H9 (cell line): ENCODE measurements around the gene ENG. TPM values are rescaled to one million over a fixed set of nuclear protein-coding genes. Genes with fewer than 3 reads are reported as not detected.

Source experiments
- DNase-seq: peaks from one replicate; pipeline ENCODE4 v3.0.0-alpha.2; 2017
- H2AFZ ChIP-seq: one replicate; pipeline ENCODE4 v1.6.1; 2013; ENCODE audit warnings: mild to moderate bottlenecking, low read length, control low read depth, moderate library complexity
- H2AK5ac ChIP-seq: 2 replicates; pipeline ENCODE4 v1.6.1; 2013; ENCODE audit warnings: low read length, control low read depth, mixed read lengths; ENCODE audit not compliant: insufficient read length
- H2BK120ac ChIP-seq: one replicate; pipeline ENCODE4 v1.6.1; 2013; ENCODE audit warnings: low read depth, mild to moderate bottlenecking, low read length, control low read depth, inconsistent platforms; ENCODE audit not compliant: poor library complexity, severe bottlenecking
- H2BK12ac ChIP-seq: 2 replicates; pipeline ENCODE4 v1.6.1; 2013; ENCODE audit warnings: low read length, control low read depth, mixed read lengths, low read depth; ENCODE audit not compliant: insufficient read length
- H2BK15ac ChIP-seq: 2 replicates; pipeline ENCODE4 v1.6.1; 2013; ENCODE audit warnings: low read depth, low read length, control low read depth
- H2BK20ac ChIP-seq: one replicate; pipeline ENCODE4 v1.6.1; 2013; ENCODE audit warnings: low read depth, mild to moderate bottlenecking, low read length, control low read depth, inconsistent platforms; ENCODE audit not compliant: poor library complexity, severe bottlenecking
- H2BK5ac ChIP-seq: 2 replicates; pipeline ENCODE4 v1.6.1; 2013; ENCODE audit warnings: low read length, control low read depth, mixed read lengths; ENCODE audit not compliant: insufficient read length
- H3K14ac ChIP-seq: 2 replicates; pipeline ENCODE4 v1.6.1; 2013; ENCODE audit warnings: low read length, control low read depth; ENCODE audit not compliant: insufficient read depth
- H3K18ac ChIP-seq: 2 replicates; pipeline ENCODE4 v1.6.1; 2013; ENCODE audit warnings: low read depth, mild to moderate bottlenecking, mixed read lengths, low read length, control low read depth; ENCODE audit not compliant: insufficient read length
- H3K23ac ChIP-seq: 2 replicates; pipeline ENCODE4 v1.6.1; 2013; ENCODE audit warnings: low read length, control low read depth, mixed read lengths, low read depth; ENCODE audit not compliant: insufficient read length
- H3K23me2 ChIP-seq: 2 replicates; pipeline ENCODE4 v1.6.1; 2013; ENCODE audit warnings: low read depth, mild to moderate bottlenecking, mixed read lengths, low read length, control low read depth; ENCODE audit not compliant: insufficient read length, poor library complexity, severe bottlenecking
- H3K27ac ChIP-seq: 2 replicates; pipeline ENCODE4 v1.5.1; 2013; ENCODE audit warnings: low read length, control low read depth, mixed read lengths, low read depth; ENCODE audit not compliant: insufficient read length
- H3K27me3 ChIP-seq: 2 replicates; pipeline ENCODE4 v1.6.1; 2013; ENCODE audit warnings: low read length, control low read depth, inconsistent platforms; ENCODE audit not compliant: insufficient read depth
- H3K4ac ChIP-seq: 2 replicates; pipeline ENCODE4 v1.6.1; 2013; ENCODE audit warnings: low read depth, mild to moderate bottlenecking, control low read depth, inconsistent platforms, low read length, moderate library complexity
- H3K4me1 ChIP-seq: 2 replicates; pipeline ENCODE4 v1.6.1; 2013; ENCODE audit warnings: low read length, control low read depth, inconsistent platforms; ENCODE audit not compliant: insufficient read depth
- H3K4me2 ChIP-seq: 2 replicates; pipeline ENCODE4 v1.6.1; 2013; ENCODE audit warnings: low read length, control low read depth, mixed read lengths; ENCODE audit not compliant: insufficient read length, insufficient read depth
- H3K56ac ChIP-seq: 2 replicates; pipeline ENCODE4 v1.6.1; 2013; ENCODE audit warnings: low read depth, mild to moderate bottlenecking, mixed read lengths, low read length, control low read depth; ENCODE audit not compliant: insufficient read length
- H3K79me1 ChIP-seq: 2 replicates; pipeline ENCODE4 v1.6.1; 2013; ENCODE audit warnings: low read depth, mild to moderate bottlenecking, moderate library complexity, low read length, control low read depth, inconsistent platforms; ENCODE audit not compliant: insufficient read depth, poor library complexity, severe bottlenecking
- H3K79me2 ChIP-seq: 2 replicates; pipeline ENCODE4 v1.6.1; 2013; ENCODE audit warnings: low read length, control low read depth, inconsistent platforms; ENCODE audit not compliant: insufficient read depth
- H3K9ac ChIP-seq: 2 replicates; pipeline ENCODE4 v1.6.1; 2013; ENCODE audit warnings: low read length, control low read depth, mixed read lengths; ENCODE audit not compliant: insufficient read length; ENCODE audit errors: extremely low read depth
- H3K9me3 ChIP-seq: one replicate; pipeline ENCODE4 v1.6.1; 2013; ENCODE audit warnings: low read depth, low read length, inconsistent platforms; ENCODE audit not compliant: control insufficient read depth
- H3T11ph ChIP-seq: one replicate; pipeline ENCODE4 v1.6.1; 2013; ENCODE audit warnings: mild to moderate bottlenecking, low read length, control low read depth, inconsistent platforms
- H4K20me1 ChIP-seq: one replicate; pipeline ENCODE4 v1.6.1; 2013; ENCODE audit not compliant: control insufficient read depth, insufficient read length, insufficient read depth
- H4K5ac ChIP-seq: 2 replicates; pipeline ENCODE4 v1.6.1; 2013; ENCODE audit warnings: low read depth, mild to moderate bottlenecking, mixed read lengths, low read length, control low read depth; ENCODE audit not compliant: insufficient read length
- H4K8ac ChIP-seq: replicated peaks from 2 replicates; pipeline ENCODE4 v1.6.1; 2013; ENCODE audit warnings: low read length, control low read depth, mixed read lengths, low read depth; ENCODE audit not compliant: insufficient read length
- H4K91ac ChIP-seq: 2 replicates; pipeline ENCODE4 v1.6.1; 2013; ENCODE audit warnings: low read depth, mild to moderate bottlenecking, moderate library complexity, mixed read lengths, low read length, control low read depth; ENCODE audit not compliant: insufficient read length
- H3K27ac Mint-ChIP-seq, 3 experiments: 2 replicates in 2 of 3; 3 replicates in 1 of 3; pipeline ENCODE4 v1.8.0; 2020 to 2021; ENCODE audit warnings: mixed read lengths in 3 of 3, mild to moderate bottlenecking in 1 of 3, moderate library complexity in 1 of 3
- H3K27me3 Mint-ChIP-seq: 2 replicates; pipeline ENCODE4 v1.8.0; 2021; ENCODE audit warnings: low read depth, mild to moderate bottlenecking, moderate library complexity, mixed read lengths
- H3K36me3 Mint-ChIP-seq, 3 experiments: 2 replicates in 2 of 3; 3 replicates in 1 of 3; pipeline ENCODE4 v1.8.0; 2020 to 2021; ENCODE audit warnings: low read depth in 3 of 3, mixed read lengths in 3 of 3; ENCODE audit not compliant: insufficient read depth in 1 of 3
- H3K4me1 Mint-ChIP-seq, 2 experiments: 2 replicates each; pipeline ENCODE4 v1.8.0; 2020; ENCODE audit warnings: mixed read lengths in 2 of 2
- H3K4me3 Mint-ChIP-seq, 2 experiments: 2 replicates in 1 of 2; 3 replicates in 1 of 2; pipeline ENCODE4 v1.8.0; 2020 to 2021; ENCODE audit warnings: mild to moderate bottlenecking in 2 of 2, mixed read lengths in 2 of 2, moderate library complexity in 1 of 2
- H3K9me3 Mint-ChIP-seq, 2 experiments: 2 replicates in 1 of 2; 3 replicates in 1 of 2; pipeline ENCODE4 v1.8.0; 2020; ENCODE audit warnings: mild to moderate bottlenecking in 2 of 2, mixed read lengths in 2 of 2, moderate library complexity in 1 of 2
- CTCF ChIP-seq: fragments of 200-600 bp; sonication (generic); conservative IDR thresholded peaks from 3 replicates; pipeline ENCODE4 v1.8.0; 2021; ENCODE audit warnings: antibody characterized with exemption, mild to moderate bottlenecking
- WGBS: extraction: QIAGEN DNeasy Blood & Tissue Kit; methylation state at CpG from one replicate; pipeline ENCODE4 v1.1.7; 2013; ENCODE audit warnings: missing lambda C conversion rate, low lambda C conversion rate, mixed read lengths; ENCODE audit not compliant: insufficient read length; ENCODE audit errors: extremely low coverage; 5-methylcytosine and 5-hydroxymethylcytosine counted together
- total RNA-seq: library from RNA; stranded (reverse); gene quantifications from 2 replicates; pipeline ENCODE4 v1.2.1, GENCODE V29; 2021

The ENG gene
- total RNA-seq, 1 experiment from 2014 or later, result 2.1 TPM

DNA sequence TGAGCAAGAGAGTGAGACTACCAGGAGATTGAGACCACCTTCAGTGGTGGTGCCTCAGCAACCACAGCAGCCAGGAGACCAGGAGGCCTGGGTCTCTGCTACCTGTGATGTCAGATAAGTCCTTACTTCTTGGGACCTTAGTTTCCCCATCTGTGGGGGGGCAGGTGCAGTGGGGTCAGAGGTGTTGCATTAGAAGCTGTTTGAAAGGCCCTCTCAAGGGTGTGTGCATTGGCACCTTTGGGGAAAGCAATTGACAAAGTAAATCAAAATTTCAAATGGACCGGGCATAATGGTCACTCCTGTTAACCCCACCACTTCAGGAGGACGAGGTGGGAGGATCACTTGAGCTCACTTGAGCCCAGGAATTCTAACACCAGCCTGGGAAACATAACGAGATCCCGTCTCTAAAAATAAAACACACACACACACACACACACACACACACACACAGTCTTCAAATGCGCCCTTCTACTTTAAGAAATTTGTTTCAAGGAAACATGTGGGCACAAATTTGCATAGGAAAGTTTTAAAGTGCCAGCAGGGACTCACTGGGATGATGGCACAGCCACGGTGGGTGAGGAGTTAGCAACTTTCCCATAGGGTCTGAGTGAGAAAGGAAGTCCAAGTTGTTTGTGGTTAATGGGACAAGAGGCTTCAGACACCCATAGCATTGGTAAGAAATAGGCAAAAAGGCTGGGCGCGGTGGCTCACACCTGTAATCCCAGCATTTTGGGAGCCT, 24.4 kb upstream of the ENG start:
- Histone ChIP-seq H3T11ph (no peak overlapping the region), H2BK15ac (no peak overlapping the region), H3K18ac (no peak overlapping the region), H3K23me2 (peaks cover 12% of the 10 kb centered on the region), H2AFZ (no peak overlapping the region), H3K79me2 (no peaks in the 10 kb centered on the region), H4K91ac (no peak overlapping the region), H2BK12ac (no peak overlapping the region), H3K4ac (no peak overlapping the region), H2BK20ac (no peak overlapping the region), H3K4me2 (no peak overlapping the region), H3K79me1 (no peaks in the 10 kb centered on the region), H3K56ac (no peak overlapping the region), H2BK5ac (no peak overlapping the region), H3K27me3 (no peaks in the 10 kb centered on the region), H3K23ac (no peak overlapping the region), H3K14ac (no peak overlapping the region), H3K9me3 (no peaks in the 10 kb centered on the region), H2BK120ac (no peak overlapping the region), H4K5ac (no peak overlapping the region), H2AK5ac (no peak overlapping the region), H4K8ac (no peak overlapping the region), H3K9ac (no peak overlapping the region), H3K4me1 (no peaks in the 10 kb centered on the region), H3K27ac (no peak overlapping the region), H4K20me1 (no peaks in the 10 kb centered on the region)
- DNase-seq, result no peak
- Mint-ChIP-seq H3K27me3 (no peaks in the 10 kb centered on the region; the same call in none of the 2 replicates), H3K4me1 (peaks cover 8 to 25% of the 10 kb centered on the region in 2 experiments; a peak in 3 of 4 replicates), H3K27ac (no peak overlapping the region), H3K9me3 (no peaks in the 10 kb centered on the region), H3K4me3 (peak overlapping the region in 1 of 2 experiments; percentile 80; a peak in 2 of 5 replicates), H3K36me3 (peaks cover 0 to under 1% (median 0%) of the 10 kb centered on the region in 3 experiments; a peak in 2 of 7 replicates)
- no CpG with 5 or more reads among the region's 8 CpGs for WGBS
- TF ChIP-seq CTCF, result no peak
